Putamen (tissue), 1 donor: ENCODE measurements around the gene FOXN1.

Experiments used
- DNase-seq: peaks from one replicate; pipeline ENCODE4 v3.0.0-alpha.2; 2016; ENCODE audit warnings: low spot score

The FOXN1 gene

GRCh38 chr17:28526381-28526780, 20.2 kb downstream of the FOXN1 start:
- DNase-seq: no peak

- DNase-seq: no peak
Observed at GRCh38 chr17:28527181-28527681, 21.1 kb downstream of the FOXN1 start.

- DNase-seq: no peak
Observed at GRCh38 chr17:28527859-28528258, 21.7 kb downstream of the FOXN1 start.

GRCh38 chr17:28528327-28529012, 22.3 kb downstream of the FOXN1 start:
- no peak for DNase-seq

GRCh38 chr17:28529013-28529400, 22.9 kb downstream of the FOXN1 start:
- no peak for DNase-seq

GRCh38 chr17:28530250-28530649, 24.1 kb downstream of the FOXN1 start:
- no peak for DNase-seq

- DNase-seq: no peak
Observed at GRCh38 chr17:28530926-28531325, 24.8 kb downstream of the FOXN1 start.

- DNase-seq: no peak
Observed at GRCh38 chr17:28532050-28532960, 26.2 kb downstream of the FOXN1 start.

- no peak for DNase-seq
Observed at GRCh38 chr17:28533091-28533807, 27.1 kb downstream of the FOXN1 start.

GRCh38 chr17:28534740-28535375, 28.7 kb downstream of the FOXN1 start:
- DNase-seq: no peak

- DNase-seq: no peak
Observed at GRCh38 chr17:28536532-28537218, 30.5 kb downstream of the FOXN1 start.

- no peak for DNase-seq
Observed at GRCh38 chr17:28537219-28537610, 31.1 kb downstream of the FOXN1 start.

GRCh38 chr17:28538296-28538895, 32.2 kb downstream of the FOXN1 start:
- no peak for DNase-seq

- DNase-seq: no peak
Observed at GRCh38 chr17:28540231-28540630, 34.1 kb downstream of the FOXN1 start.

- DNase-seq: no peak
Observed at GRCh38 chr17:28541439-28541838, 35.3 kb downstream of the FOXN1 start.

GRCh38 chr17:28544402-28545140, 38.4 kb downstream of the FOXN1 start:
- no peak for DNase-seq

GRCh38 chr17:28545141-28545503, 39.0 kb downstream of the FOXN1 start:
- DNase-seq: no peak

- no peak for DNase-seq
Observed at GRCh38 chr17:28545787-28546415, 39.8 kb downstream of the FOXN1 start.

- no peak for DNase-seq
Observed at GRCh38 chr17:28547096-28547622, 41.0 kb downstream of the FOXN1 start.
